Uterus (tissue), 4 donors: ENCODE results near the gene CNR1. TPM values are rescaled to one million over a fixed set of nuclear protein-coding genes. Genes with fewer than 3 reads are reported as not detected.

ENCODE experiments used
- DNase-seq, 2 donors: peaks; one replicate each; pipeline ENCODE4 v3.0.0-alpha.2; 2019 to 2020
- H3K27ac ChIP-seq, 2 donors: fragments of 200-600 bp; sonication (generic); 1 replicate in 1 of 2; 2 replicates in 1 of 2; pipeline ENCODE4 v1.5.1; 2016 to 2018
- H3K27me3 ChIP-seq, 2 donors: fragments of 200-600 bp; sonication (generic); one replicate each; pipeline ENCODE4 v1.5.1; 2018 to 2019; ENCODE audit warnings: control low read depth in 1 of 2
- H3K36me3 ChIP-seq, 2 donors: fragments of 200-600 bp; sonication (generic); one replicate each; pipeline ENCODE4 v1.5.1; 2019; ENCODE audit warnings: control low read depth in 1 of 2
- H3K4me1 ChIP-seq, 2 donors: fragments of 200-600 bp; sonication (generic); one replicate each; pipeline ENCODE4 v1.5.1; 2018 to 2019; ENCODE audit warnings: control low read depth in 1 of 2
- H3K4me3 ChIP-seq, 2 donors: fragments of 200-600 bp; sonication (generic); 1 replicate in 1 of 2; 2 replicates in 1 of 2; pipeline ENCODE4 v1.5.1; 2018 to 2019; ENCODE audit warnings: mild to moderate bottlenecking in 1 of 2
- H3K9me3 ChIP-seq, 2 donors: fragments of 200-600 bp; sonication (generic); one replicate each; pipeline ENCODE4 v1.5.1; 2019; ENCODE audit warnings: control low read depth in 1 of 2
- POLR2A ChIP-seq, 2 donors: fragments of 450-650 bp; IDR thresholded peaks; one replicate each; pipeline ENCODE4 v1.6.1; 2016; ENCODE audit warnings: antibody characterized with exemption in 2 of 2, mild to moderate bottlenecking in 1 of 2, moderate library complexity in 1 of 2
- intact Hi-C: fragments of 100-400 bp; cut with DNase I; formaldehyde crosslinking; loops from one replicate; pipeline ENCODE4 v1.15.1; 2023; ENCODE audit warnings: low total_unique reads
- total RNA-seq, 4 donors: library from RNA; depleted of rRNA in 3 of 4; stranded (reverse); fragments of >200 nt in 3 of 4; gene quantifications; one replicate each; pipeline versions ENCODE4 v1.1.0 to v1.2.4, GENCODE V29; 2014 to 2023
- TF ChIP-seq, protein P1 (sequence below), 4 experiments: fragments of 200-600 bp in 2 of 4; fragments of 450-650 bp in 2 of 4; sonication (generic) in 2 of 4; IDR thresholded peaks; one replicate each; pipeline ENCODE4 v1.5.1; 2016 to 2019; ENCODE audit warnings: antibody characterized with exemption in 4 of 4, mild to moderate bottlenecking in 2 of 4, moderate library complexity in 1 of 4
- donor health status: DM: yes; HTN: yes; CAD: no.

Gene CNR1
- total RNA-seq, 4 donors from 2014 or later, result 1.4 to 11.0 (median 7.3) TPM

DNA sequence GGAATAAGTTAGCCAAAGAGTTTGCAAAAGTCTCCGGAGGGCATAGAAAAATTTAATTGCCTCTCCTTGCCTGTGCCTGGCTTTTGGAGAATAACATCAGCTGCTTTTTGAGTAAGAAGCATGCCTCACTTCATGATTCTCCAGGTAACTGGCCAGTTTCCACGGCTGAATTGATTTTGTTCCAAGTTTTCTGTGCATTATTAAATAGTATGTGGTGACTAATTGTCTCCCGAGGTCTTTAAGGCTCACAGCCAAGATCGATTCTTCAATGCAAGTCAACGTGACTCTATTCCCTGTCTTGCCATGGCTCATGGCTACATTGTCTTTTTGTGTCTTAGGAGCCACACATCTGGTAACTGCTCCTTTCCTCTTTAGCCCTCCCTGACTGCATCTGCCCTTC lies 54.2 kb downstream of the CNR1 start:
- no peak overlapping the region for H3K27ac ChIP-seq
- TF ChIP-seq, protein P1, sequence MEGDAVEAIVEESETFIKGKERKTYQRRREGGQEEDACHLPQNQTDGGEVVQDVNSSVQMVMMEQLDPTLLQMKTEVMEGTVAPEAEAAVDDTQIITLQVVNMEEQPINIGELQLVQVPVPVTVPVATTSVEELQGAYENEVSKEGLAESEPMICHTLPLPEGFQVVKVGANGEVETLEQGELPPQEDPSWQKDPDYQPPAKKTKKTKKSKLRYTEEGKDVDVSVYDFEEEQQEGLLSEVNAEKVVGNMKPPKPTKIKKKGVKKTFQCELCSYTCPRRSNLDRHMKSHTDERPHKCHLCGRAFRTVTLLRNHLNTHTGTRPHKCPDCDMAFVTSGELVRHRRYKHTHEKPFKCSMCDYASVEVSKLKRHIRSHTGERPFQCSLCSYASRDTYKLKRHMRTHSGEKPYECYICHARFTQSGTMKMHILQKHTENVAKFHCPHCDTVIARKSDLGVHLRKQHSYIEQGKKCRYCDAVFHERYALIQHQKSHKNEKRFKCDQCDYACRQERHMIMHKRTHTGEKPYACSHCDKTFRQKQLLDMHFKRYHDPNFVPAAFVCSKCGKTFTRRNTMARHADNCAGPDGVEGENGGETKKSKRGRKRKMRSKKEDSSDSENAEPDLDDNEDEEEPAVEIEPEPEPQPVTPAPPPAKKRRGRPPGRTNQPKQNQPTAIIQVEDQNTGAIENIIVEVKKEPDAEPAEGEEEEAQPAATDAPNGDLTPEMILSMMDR (IDR thresholded peaks at IDR 0.05), result no peak
- no peak for TF ChIP-seq POLR2A (IDR thresholded peaks at IDR 0.05)
- no peaks in the 10 kb centered on the region for H3K9me3 ChIP-seq
- no peaks in the 10 kb centered on the region for H3K36me3 ChIP-seq
- intact Hi-C loops, result no loop called here
- H3K27me3 ChIP-seq, result no peaks in the 10 kb centered on the region
- no peak overlapping the region for H3K4me3 ChIP-seq
- no peak for DNase-seq
- no peaks in the 10 kb centered on the region for H3K4me1 ChIP-seq

DNA sequence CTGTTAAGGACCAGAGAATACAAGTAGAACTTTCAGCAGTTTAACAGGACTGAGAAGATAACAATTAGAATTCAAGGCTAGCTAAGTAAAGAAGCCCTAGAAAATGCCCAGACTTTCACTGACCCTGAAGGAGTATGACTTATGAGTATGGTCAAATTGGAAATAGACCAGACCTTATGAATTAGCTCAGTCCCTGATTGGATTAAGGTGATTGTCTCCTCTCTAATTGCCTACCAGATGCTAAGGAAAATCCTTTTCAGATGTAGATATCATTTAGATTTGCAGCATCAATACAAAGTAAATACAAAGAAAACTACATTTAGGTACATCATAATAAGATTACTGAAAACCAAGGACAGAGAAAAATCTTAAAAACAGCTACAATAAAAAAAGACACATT lies 58.9 kb downstream of the CNR1 start:
- intact Hi-C loops, result no loop called here
- Histone ChIP-seq H3K36me3 (no peaks in the 10 kb centered on the region), H3K9me3 (no peaks in the 10 kb centered on the region), H3K4me1 (no peaks in the 10 kb centered on the region), H3K27me3 (no peaks in the 10 kb centered on the region), H3K27ac (no peak overlapping the region), H3K4me3 (no peak overlapping the region)
- no peak for DNase-seq
- TF ChIP-seq POLR2A (IDR thresholded peaks at IDR 0.05), result no peak
- TF ChIP-seq, protein P1 (IDR thresholded peaks at IDR 0.05), result no peak

DNA sequence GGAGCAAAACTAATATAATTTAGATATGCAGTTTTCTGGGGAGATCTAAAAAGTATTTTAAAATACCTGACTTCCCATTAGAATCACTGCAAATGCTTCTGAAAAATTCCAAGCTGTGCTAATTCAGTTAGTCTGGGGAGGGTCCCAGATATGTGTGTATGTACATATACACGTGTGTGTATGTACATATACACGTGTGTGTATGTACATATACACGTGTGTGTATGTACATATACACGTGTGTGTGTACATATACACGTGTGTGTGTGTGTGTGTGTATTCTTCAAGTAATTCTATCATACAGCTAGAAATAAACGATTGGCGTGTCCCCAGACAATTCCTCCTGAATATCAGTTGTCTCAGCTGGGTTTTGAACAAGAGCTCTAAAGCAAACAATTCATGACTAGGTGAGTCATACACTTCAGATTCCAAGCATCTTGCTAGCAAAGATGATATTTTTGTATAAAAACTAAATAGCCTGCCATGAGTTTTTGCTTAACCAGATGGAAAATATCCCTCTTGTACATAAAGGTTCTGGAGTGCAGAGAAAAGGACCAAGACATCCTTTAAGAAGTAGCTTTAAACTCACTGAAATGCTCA lies 60.3 kb downstream of the CNR1 start:
- no peaks in the 10 kb centered on the region for H3K36me3 ChIP-seq
- intact Hi-C loops, result no loop called here
- H3K9me3 ChIP-seq, result no peaks in the 10 kb centered on the region
- H3K4me1 ChIP-seq, result no peaks in the 10 kb centered on the region
- TF ChIP-seq, protein P1 (IDR thresholded peaks at IDR 0.05), result no peak
- TF ChIP-seq POLR2A (IDR thresholded peaks at IDR 0.05), result no peak
- no peak overlapping the region for H3K27ac ChIP-seq
- DNase-seq, result no peak
- no peak overlapping the region for H3K4me3 ChIP-seq
- no peaks in the 10 kb centered on the region for H3K27me3 ChIP-seq

Other genes starting within 250 kb of the CNR1 start
- gene SPACA1, start 118.5 kb downstream of the CNR1 start, total RNA-seq, result not detected